Mammary epithelial cell (primary cell): ENCODE results near the gene CCDC68.

Experiments
- EZH2 ChIP-seq: IDR thresholded peaks from 2 replicates; pipeline ENCODE4 v1.6.1; 2012; ENCODE audit warnings: low read length, inconsistent platforms, borderline replicate concordance
- TF ChIP-seq, protein P1 (sequence below), 2 donors: IDR thresholded peaks in 1 of 2; conservative IDR thresholded peaks in 1 of 2; 2 replicates each; pipeline ENCODE4 v1.5.1; 2011 to 2012; ENCODE audit warnings: inconsistent platforms in 2 of 2, low read length in 2 of 2, mild to moderate bottlenecking in 2 of 2, control low read depth in 1 of 2, low read depth in 1 of 2; ENCODE audit not compliant: insufficient read depth in 1 of 2; ENCODE audit errors: extremely low read depth in 1 of 2

DNA sequence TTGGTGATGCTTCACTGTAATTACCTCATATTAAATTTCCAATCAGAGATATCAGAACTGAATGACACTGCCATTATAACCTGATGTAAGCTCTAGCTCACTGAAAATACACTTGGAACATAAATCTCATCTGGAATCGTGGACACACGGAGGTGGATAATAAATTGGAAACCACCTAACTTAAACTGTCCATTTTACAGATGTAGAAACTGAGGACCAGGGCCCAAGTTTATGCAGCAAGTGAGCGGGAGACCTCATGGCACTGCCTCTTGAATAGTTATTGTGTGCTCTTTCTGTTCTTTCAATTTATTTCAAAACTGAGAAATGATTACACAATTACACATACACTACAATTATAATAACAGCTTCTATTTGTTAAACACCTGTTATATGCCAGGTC, 20.8 kb downstream of the CCDC68 start:
- TF ChIP-seq, protein P1, sequence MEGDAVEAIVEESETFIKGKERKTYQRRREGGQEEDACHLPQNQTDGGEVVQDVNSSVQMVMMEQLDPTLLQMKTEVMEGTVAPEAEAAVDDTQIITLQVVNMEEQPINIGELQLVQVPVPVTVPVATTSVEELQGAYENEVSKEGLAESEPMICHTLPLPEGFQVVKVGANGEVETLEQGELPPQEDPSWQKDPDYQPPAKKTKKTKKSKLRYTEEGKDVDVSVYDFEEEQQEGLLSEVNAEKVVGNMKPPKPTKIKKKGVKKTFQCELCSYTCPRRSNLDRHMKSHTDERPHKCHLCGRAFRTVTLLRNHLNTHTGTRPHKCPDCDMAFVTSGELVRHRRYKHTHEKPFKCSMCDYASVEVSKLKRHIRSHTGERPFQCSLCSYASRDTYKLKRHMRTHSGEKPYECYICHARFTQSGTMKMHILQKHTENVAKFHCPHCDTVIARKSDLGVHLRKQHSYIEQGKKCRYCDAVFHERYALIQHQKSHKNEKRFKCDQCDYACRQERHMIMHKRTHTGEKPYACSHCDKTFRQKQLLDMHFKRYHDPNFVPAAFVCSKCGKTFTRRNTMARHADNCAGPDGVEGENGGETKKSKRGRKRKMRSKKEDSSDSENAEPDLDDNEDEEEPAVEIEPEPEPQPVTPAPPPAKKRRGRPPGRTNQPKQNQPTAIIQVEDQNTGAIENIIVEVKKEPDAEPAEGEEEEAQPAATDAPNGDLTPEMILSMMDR (conservative IDR thresholded peaks at IDR 0.05 in 1 of 2, IDR thresholded peaks at IDR 0.05 in 1 of 2; ENCODE audit: extremely low read depth in 1 of 2, insufficient read depth in 1 of 2, low read depth in 1 of 2, low read length in 2 of 2) = no peak
- TF ChIP-seq EZH2 = no peak
